Adrenal gland (tissue), 5 donors: ENCODE measurements around the gene B4GALT6.
A peak's percentile ranks its signal among the peaks of the same experiment; 100 is the strongest.

Source experiments
- POLR2A ChIP-seq, 2 donors: fragments of 450-650 bp; IDR thresholded peaks; one replicate each; pipeline ENCODE4 v1.6.1; 2017; ENCODE audit warnings: antibody characterized with exemption in 2 of 2, mild to moderate bottlenecking in 2 of 2, moderate library complexity in 1 of 2
- TF ChIP-seq, protein P1 (sequence below), 6 experiments: fragments of 450-650 bp in 4 of 6; fragments of 200-600 bp in 2 of 6; sonication (generic) in 1 of 6; IDR thresholded peaks; 1 replicate in 5 of 6; 2 replicates in 1 of 6; pipeline versions ENCODE4 v1.5.1 to v1.8.0; 2016 to 2021; ENCODE audit warnings: antibody characterized with exemption in 6 of 6, mild to moderate bottlenecking in 2 of 6, moderate library complexity in 1 of 6
- donor health status: DM: no; HTN: no; CAD: no.

- TF ChIP-seq, protein P1, sequence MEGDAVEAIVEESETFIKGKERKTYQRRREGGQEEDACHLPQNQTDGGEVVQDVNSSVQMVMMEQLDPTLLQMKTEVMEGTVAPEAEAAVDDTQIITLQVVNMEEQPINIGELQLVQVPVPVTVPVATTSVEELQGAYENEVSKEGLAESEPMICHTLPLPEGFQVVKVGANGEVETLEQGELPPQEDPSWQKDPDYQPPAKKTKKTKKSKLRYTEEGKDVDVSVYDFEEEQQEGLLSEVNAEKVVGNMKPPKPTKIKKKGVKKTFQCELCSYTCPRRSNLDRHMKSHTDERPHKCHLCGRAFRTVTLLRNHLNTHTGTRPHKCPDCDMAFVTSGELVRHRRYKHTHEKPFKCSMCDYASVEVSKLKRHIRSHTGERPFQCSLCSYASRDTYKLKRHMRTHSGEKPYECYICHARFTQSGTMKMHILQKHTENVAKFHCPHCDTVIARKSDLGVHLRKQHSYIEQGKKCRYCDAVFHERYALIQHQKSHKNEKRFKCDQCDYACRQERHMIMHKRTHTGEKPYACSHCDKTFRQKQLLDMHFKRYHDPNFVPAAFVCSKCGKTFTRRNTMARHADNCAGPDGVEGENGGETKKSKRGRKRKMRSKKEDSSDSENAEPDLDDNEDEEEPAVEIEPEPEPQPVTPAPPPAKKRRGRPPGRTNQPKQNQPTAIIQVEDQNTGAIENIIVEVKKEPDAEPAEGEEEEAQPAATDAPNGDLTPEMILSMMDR (IDR thresholded peaks at IDR 0.05): peak in 4 of 6 experiments; percentile 9 to 35 (median 24)
- TF ChIP-seq POLR2A (IDR thresholded peaks at IDR 0.05): no peak
Measured at GRCh38 chr18:31686986-31687928, 2.9 kb upstream of the B4GALT6 start.
